Myocyte (in vitro differentiated cells): Measurements from ENCODE around the gene STK40. TPM values are rescaled to one million over a fixed set of nuclear protein-coding genes. Genes with fewer than 3 reads are reported as not detected.

ENCODE experiments used
- DNase-seq: peaks from one replicate; pipeline ENCODE4 v3.0.0-alpha.2; 2012; ENCODE audit warnings: low read depth
- polyA plus RNA-seq: library from polyadenylated mRNA; unstranded; fragments of >200 nt; gene quantifications from one replicate; pipeline ENCODE4 v1.2.1, GENCODE V29; 2012; ENCODE audit warnings: missing spikeins
- total RNA-seq: library from RNA; depleted of rRNA; stranded (reverse); fragments of >200 nt; gene quantifications from 2 replicates; pipeline ENCODE4 v1.2.3, GENCODE V29; 2014

Gene STK40, protein sequence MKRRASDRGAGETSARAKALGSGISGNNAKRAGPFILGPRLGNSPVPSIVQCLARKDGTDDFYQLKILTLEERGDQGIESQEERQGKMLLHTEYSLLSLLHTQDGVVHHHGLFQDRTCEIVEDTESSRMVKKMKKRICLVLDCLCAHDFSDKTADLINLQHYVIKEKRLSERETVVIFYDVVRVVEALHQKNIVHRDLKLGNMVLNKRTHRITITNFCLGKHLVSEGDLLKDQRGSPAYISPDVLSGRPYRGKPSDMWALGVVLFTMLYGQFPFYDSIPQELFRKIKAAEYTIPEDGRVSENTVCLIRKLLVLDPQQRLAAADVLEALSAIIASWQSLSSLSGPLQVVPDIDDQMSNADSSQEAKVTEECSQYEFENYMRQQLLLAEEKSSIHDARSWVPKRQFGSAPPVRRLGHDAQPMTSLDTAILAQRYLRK
- total RNA-seq, result 18.1 and 18.2 TPM in 2 replicates
- 31.6 TPM for polyA plus RNA-seq

DNA sequence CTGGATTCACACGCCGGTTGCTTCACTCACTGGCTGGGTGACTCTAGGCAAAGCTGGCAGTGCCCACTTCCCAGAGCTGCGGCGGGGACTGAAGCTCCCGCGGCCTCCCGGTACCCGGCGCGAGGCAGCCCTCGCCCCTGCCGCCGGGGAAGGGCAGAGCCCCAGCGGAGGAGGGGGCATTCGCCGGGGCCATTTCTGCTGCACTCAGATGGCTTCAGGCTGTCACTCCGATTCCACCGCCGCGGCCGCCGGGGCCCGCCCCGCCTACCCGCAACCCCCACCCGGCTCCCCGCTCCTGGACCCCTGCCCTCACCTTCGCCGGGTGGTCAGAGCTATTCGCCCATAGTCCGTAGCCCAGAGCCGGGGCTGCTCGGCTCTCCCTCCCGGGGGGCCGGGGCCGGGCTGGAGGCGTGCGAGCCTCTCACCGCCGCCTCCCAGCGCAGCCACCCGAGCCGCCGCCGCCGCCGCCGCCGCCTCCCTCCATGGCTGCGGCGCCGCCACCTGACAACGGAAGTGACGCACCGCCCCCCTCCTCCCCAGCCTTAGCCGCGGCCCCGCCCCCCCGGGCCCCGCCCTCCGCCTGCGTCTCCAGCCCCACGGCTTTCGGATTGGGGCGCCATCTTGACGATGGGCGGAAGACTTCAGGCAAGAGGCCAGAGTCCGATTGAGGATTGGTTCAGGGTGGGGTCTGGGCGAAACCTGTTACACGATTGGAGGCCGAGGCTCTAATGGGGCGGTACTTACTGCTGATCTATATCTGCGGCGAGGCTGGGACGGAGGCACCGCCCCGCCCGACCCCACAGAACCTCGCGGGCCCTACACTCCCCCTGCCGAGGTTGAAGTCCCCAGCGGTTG is at the start of gene STK40:
TSS of gene STK40 (minus strand) at position 515 of the 855 bp plus-strand sequence. CDS start 24,592 bp downstream, outside the sequence.
- peak; percentile 99 for DNase-seq

DNA sequence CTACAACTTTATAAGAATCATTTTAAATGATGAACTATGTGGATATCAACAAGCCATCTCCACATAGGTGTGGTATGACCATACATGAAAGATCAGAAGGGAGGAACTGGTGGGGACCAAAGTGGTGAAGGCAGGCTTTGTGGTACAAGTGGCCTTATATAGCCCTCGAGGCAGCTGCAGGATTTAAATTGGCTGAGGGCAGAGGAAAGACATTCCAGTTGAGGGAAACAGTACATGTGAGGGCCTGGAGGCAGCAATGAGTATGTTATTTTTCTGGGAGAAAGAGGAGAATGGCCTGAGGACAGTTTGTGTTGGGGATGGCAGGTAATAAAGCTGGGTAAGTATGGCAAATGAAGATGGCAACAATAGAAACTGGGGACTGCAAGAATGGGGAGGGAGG is 47.4 kb upstream of the STK40 start:
- peak; percentile 69 for DNase-seq

DNA sequence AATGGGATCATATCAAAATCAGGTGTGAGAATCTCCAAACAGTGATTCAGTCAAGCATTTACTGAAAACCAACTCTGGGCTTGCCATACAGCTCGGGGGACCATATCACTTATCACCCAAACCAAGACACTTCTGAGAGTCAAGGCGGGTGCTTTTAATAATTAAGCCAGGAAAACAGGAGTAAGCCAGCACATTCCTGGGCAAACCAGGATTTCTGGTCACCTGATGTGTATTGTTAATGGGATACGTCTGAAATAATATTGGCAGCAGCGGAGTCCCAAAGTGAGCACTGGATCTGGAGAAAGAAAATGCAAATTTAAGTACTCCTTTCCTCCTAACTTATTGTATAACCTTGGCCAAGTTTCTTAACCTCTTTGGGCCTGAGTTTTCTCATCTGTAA is 46.9 kb upstream of the STK40 start:
- no peak for DNase-seq

DNA sequence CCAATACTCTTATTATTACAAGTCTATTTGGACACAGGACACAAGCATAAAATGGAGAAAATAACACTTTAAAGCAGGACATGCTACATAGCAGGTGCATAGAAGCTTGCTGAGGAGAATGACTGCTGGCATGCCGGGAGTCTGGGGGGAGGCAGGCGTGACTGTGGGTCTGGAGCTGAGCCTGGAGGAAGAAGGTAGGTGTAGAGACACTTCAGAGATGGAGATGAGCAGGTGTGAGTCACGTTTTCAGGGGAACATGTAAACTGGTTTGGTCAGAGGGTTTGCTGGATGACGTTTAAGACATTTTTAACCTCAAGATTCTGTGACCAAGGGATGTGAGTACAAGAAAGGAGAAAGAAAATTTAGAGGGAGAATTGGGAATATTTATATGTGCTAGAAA is 40.1 kb upstream of the STK40 start:
- DNase-seq, result peak; percentile 26

DNA sequence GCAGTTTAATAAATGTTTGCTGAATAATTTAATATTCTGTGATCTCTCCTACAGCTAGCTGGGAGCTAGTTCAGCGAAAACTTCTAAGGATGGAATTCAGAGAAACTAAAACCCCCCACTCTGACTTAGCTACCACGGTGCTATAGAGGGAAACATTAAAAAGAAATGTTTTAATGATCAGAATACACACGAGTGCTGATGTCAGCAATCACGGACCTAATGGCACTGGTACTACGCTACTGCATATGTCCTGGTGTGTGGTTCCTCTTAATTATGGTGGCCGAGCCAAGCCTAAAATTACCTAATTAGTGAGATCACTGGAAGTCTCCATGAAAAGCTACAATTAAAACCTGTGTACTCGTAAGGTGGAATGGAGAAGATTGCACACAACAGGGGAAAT is 35.9 kb upstream of the STK40 start:
- no peak for DNase-seq

DNA sequence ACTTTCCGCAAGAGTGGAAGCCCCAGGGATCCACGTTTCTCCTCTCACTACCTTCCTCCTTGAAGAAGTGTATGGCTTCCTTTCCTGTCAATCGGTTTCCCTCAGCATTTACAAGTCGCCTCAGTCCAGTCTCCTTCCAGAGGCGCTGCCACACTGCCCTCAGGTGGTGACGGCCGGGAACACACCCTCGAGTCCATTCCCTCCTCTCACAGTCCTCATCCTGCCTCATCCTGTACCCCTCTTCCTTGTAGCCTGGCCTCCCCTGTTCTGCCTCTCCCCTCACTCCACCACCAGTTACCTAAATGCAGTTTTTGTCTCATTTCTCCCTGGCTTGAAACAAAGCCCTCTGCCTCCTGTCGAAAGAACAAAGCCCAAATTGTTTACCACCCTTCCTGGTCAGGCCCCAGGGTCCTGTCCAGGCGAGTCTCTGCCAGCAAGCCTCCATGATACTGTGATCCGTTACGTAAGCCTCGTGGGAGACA is 35.2 kb upstream of the STK40 start:
- peak; percentile 86 for DNase-seq

DNA sequence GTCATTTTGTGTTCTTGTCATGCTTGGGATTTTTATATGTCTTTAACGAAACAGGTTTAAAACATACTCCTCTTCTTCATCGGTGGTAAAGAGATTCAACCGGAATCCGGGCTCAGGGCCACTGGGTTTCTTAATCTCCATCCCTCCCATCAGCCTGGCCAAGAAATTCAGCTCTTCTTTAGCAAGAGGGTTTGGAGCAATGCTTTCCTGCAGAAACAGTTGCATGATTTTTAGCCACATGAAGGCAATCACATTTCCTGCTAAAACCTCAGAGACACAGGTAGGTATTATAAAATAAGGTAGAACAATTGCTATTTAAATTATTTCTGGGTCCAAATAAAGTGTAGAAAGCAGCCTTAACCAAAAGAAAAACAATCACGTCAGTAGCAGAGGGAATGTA is 34.7 kb upstream of the STK40 start:
- no peak for DNase-seq

DNA sequence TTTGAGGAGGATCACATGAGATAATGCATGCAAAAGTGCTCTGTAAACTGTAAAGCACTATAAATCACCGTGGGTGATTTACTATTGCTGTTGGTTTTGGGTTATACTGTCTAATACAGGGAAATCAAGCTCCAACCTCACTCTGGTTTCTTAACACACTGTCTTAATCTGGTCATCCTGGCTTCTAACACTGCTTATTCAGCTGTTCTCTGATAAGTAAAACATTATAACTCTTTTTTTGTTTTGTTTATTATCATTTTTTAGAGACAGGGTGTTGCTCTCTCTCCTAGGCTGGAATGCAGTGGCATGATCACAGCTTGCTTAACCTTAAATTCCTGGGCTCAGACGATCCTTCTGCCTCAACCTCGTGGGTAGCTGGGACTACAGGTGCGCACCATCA is 33.8 kb upstream of the STK40 start:
- no peak for DNase-seq

DNA sequence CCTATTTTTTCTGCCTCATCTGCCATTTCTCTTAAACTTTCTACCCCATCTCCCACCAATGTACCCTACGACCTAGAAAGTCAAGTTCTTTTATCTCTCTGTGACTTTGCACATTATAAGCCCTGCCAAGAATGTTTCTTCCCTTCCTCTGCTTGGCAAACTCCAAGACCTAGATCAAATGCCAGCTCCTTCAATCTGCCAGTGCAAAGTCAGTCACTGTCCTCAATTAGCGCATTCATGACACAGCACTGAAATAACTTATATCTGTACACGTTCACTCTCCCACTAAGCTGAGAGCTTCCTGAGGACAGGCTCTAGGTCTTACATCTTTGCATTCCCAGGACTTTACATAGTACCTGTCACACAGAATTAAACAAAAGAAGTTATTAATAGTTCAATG is 33.4 kb upstream of the STK40 start:
- no peak for DNase-seq

DNA sequence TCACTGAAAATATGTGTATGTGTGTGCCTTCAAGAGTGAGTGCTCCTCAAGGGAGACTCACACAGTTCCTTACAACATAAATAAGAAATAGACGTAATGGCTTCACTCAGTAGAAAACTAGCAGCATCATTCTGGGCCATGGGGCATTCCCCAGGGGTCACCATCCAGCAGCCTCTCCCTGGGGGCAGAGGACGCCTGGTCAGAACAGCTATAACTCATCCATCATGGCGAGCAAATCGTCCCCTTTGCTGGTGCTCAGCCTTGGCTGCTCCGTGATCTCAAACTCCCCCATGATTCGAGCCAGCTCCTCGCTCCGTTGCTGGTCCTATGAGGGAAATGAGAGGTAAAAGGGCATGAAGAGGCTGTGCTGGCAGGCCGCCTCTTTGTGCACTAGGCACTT is 32.2 kb upstream of the STK40 start:
- no peak for DNase-seq

DNA sequence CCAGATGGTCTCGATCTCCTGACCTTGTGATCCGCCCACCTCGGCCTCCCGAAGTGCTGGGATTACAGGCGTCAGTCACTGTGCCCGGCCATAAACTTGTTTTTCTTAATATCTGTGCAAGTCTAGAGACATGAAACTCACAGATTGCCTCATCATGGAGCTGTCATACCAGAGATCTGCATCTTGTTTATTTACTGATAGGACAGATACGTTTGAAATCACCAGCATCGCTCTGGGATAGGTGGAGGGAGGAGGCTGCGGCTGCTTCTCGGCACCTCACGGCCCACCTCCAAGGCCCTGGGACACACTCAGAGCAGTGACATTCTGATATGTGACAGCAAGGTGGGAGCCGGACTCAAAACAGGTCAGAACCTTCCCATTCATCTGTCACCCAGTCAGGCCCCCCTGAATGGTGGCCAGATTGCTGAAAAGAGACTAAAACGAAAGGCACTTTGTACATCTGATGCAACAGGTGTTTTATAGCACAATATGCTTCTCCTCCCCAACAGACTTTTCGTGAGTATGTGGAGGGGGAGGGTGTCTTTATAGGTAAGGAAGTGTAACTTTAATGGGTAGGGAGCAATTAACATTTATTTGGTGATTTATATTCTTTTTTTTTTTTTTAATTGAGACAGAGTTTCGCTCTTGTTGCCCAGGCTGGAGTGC is 30.1 kb upstream of the STK40 start:
- DNase-seq, result no peak

DNA sequence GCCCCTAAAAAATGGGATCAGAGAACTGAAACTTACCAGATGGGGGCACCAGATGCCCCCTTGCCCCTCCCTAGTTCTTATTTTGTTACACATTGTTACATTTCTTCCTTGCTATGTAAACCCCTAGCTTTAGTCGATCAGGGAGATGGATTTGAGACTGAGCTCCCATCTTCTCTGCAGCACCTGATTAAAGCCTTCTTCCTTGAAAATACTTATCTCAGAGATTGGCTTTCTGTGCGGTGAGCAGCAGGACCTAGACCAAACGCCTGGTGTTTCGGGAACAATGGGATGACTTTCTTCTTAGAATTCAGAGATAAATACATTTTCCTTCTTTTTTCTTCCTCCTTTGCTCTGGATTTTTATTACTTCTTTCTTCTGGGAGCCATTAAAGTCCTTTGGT is 28.7 kb upstream of the STK40 start:
- no peak for DNase-seq

DNA sequence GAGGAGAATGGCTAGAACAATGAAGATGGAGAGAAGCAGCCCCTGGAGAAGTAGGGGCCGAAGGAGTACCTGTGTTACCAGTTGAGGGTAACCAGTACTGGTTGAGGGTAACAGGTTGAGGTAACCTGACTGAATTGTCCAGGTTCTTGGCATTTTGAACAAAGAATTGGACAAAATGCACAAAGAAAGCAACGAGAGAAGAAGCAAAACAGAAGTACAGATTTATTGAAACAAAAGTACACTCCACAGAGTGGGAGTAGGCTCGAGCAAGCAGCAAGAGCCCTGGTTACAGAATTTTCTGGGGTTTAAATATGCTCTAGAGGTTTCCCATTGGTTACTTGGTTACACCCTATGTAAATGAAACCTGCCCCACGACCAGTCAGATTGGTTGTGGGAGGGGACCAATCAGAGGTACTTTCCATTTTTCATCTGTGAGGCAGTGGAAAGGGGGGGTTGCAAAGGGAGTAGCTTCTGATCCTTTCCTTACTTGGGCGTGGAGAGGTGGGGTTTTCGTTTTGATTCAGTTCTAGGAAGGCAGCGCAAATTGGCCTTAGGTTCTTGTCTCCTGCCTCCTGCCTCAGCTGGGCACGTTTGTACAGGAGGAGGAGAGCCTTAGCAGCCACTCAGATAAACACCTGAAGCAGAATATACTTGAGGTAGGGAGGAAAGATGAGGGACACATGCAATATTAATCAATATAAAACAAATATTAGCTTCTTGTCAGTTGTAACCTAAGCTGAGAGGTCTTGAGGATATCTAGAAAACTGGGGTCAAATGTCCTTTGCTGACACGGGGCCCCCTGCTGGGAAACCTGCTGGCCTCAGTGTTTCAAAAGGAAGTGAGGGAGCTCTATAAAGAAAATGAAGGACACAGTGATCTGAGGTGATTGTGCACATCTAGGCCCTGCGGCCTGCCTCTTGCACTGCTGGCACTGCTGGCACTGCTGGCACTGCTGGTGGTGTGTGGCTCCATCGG is 26.2 kb upstream of the STK40 start:
- no peak for DNase-seq

DNA sequence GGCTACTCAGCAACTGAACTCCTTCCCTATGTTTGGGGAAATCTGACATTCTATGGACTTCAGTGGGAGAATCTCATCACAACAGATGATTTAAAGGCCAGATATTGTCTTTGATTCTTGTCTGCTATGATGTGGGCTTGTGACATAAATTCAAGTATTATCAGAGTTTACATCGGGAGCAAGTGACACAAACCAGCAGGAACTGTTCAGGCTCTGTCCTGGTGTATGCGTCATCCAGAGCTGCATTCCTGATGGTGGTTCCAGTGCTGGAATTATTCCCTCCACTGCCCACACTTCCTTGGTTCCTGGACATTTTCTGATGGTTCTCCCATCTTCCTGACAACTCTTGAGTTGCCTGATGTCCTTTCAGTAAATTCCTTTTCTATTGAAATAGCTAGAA is 22.8 kb upstream of the STK40 start:
- DNase-seq, result peak; percentile 50

DNA sequence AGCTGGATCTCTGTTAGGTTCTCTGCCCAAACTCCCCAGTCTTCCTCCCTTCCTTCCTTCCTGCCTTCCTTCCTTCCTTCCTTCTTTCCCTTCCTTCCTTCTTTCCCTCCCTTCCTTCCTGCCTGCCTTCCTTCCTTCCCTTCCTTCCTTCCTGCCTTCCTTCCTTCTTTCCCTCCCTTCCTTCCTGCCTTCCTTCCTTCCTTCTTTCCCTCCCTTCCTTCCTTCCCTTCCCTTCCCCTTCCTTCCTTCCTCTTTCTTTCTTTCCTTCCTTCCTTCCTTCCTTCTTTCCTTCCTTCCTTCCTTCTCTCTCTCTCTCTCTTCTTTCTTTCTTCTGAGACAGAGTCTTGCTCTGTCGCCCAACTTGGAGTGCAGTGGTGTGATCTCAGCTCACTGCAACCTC is 20.7 kb upstream of the STK40 start:
- no peak for DNase-seq

DNA sequence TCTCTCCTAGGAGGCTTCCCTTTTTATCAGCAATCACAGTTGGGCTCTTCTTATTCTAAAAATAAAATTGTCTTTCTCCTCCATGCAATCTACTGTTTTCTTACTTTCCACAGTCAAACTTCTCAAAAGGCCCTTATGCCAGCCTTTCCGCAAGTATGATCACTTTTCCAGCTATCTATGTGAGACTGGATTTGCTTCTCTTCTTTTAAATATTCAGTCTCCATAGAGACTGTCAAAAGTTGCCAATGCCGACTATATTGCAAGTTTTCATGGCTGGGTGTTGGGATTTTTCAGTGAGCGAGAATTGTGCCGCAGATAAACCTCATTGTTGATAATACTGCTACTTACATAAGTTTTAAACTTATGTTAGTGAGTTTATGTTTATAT is 16.8 kb upstream of the STK40 start:
- DNase-seq, result no peak

DNA sequence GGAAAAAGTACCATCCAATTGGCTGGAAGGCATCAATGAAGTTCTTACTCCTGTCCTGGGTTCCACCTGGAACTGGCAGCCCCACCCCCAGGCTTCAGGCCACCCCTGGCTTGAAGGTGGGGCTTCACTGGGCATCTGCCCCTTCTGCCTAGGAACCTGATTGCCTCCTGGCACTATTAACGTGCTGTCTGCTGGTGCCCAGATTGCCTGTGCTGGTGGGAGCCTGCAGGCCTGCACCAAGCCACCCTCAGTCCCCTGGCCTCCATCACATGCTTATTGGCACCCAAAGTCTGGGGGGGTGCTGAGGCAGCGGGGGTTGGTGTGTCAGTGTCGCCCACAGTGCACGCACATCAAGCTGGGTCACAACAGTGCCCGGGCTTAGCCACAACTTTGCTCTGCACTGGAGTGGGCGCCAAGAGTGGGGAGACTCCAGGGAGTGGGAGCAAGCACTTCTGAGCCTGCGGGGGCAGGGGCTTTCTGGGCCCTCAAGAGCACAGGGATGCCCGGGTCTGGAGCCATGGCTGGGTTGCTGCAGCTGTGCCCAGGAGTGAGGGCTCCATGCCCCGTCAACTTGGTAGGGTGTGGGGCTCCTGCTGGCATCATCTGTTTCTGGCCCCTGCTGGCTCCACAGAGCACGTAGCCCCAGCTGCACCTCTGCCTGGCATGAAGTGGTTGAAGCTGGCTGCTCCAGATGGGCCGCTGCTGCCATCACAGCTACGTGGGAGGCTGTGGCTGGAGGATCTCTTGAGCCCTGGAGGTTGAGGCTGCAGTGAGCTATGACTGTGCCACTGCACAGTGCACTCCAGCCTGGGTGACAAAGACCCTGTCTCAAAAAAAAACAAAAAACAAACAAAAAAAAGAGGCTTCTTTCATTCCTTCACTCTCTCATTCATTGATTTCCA is 16.1 kb upstream of the STK40 start:
- no peak for DNase-seq

DNA sequence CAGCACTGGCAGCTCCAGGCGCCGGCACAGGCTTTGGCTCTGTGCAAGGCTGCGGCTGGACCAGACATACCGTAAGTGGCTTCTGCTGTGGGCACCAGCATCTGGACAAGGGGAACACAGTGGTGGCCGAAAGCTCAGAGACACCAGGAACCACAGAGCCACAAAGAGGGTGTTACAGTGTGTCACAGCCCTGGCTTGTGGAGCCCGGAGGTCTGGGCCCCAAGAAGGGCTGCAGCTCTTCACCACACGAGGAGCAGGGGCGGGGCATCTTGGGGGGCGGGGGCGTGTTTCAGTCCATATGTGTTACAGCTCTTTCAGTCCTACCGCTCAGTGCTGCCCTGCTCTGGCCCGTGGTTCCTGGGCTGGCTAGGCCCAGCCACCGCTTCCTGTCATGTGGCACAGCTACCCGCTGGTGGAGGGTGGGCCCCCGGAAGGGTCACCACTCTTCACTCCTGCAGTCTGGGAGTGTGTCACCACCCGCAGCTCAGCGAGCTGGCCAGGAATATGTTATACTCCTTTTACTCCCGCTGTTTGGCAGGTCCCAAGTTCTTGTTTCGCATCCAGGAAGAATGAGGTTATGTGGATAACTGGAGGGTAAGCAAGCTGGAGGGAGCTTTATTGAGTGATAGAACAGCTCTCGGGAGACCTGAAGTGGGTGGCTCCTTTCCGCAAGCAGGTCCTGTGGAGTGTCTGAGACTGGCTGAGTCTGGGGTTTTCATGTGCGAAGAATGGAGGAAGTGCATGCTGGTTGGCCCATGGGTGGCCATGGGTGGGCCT is 15.3 kb upstream of the STK40 start:
- DNase-seq, result no peak

DNA sequence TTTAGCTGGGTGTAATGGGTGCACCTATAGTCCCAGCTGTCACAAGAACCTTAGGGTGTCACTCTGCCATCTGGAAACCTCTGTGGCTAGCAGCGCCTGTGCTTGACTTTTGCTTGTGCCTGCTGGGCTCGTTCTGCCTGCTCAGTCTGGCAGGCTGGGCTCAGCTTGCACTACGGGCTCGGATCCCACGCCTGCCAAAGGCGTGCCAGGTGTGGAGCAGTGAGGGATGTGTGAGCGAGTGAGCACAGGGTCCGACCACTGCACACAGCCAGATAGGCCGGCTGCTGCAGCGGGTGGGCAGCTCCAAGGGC is 14.7 kb upstream of the STK40 start:
- no peak for DNase-seq
